ENCODE data around the gene NBEA.

GRCh38 chr13:35629026-35629425 lies 687.0 kb downstream of the NBEA start:
- no peak for TF ChIP-seq POLR2AphosphoS5 (IDR thresholded peaks at IDR 0.05)
- TF ChIP-seq, protein P1, sequence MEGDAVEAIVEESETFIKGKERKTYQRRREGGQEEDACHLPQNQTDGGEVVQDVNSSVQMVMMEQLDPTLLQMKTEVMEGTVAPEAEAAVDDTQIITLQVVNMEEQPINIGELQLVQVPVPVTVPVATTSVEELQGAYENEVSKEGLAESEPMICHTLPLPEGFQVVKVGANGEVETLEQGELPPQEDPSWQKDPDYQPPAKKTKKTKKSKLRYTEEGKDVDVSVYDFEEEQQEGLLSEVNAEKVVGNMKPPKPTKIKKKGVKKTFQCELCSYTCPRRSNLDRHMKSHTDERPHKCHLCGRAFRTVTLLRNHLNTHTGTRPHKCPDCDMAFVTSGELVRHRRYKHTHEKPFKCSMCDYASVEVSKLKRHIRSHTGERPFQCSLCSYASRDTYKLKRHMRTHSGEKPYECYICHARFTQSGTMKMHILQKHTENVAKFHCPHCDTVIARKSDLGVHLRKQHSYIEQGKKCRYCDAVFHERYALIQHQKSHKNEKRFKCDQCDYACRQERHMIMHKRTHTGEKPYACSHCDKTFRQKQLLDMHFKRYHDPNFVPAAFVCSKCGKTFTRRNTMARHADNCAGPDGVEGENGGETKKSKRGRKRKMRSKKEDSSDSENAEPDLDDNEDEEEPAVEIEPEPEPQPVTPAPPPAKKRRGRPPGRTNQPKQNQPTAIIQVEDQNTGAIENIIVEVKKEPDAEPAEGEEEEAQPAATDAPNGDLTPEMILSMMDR (IDR thresholded peaks at IDR 0.05): no peak
- TF ChIP-seq POLR2A (IDR thresholded peaks at IDR 0.05): no peak
- TF ChIP-seq EP300 (IDR thresholded peaks at IDR 0.05): no peak

Measured in sigmoid colon (tissue), 4 donors.